Left ventricle myocardium superior (tissue), 1 donor: ENCODE measurements around the gene SDS. TPM values are rescaled to one million over a fixed set of nuclear protein-coding genes. Genes with fewer than 3 reads are reported as not detected.

Experiments
- ATAC-seq: fragments of 200-7000 bp; cut with Tn5 transposase; one replicate; pipeline ENCODE4 v1.9.1; 2020; ENCODE audit warnings: mild to moderate bottlenecking, moderate library complexity
- DNase-seq: peaks from one replicate; pipeline ENCODE4 v3.0.0-alpha.2; 2020
- intact Hi-C: fragments of 100-400 bp; cut with micrococcal nuclease; formaldehyde crosslinking; loops from one replicate; pipeline ENCODE4 v1.11.0; 2022
- total RNA-seq: library from RNA; stranded (reverse); fragmentation: NEBNext Ultra II Directional; extraction: Animal tissue kit (Norgen Biotek cat#: 25700); gene quantifications from one replicate; pipeline ENCODE4 v1.2.1, GENCODE V29; 2021
- donor health status: DM: no; HTN: yes; CAD: no; lungs with severe emphysema.

The SDS gene
- total RNA-seq, 1 donor from 2014 or later: not detected

- intact Hi-C loops: loop anchor here (10.0 kb wide), 1 partner anchor 114 kb away; no protein-coding TSS in a partner anchor
- ATAC-seq (no peak), DNase-seq (no peak)
Measured at GRCh38 chr12:113428482-113428881, 24.8 kb upstream of the SDS start.

GRCh38 chr12:113427882-113428281, 24.2 kb upstream of the SDS start:
- DNase-seq (no peak), ATAC-seq (no peak)
- intact Hi-C loops: loop anchor here (10.0 kb wide), 1 partner anchor 113 kb away; no protein-coding TSS in a partner anchor

- DNase-seq (no peak), ATAC-seq (no peak)
- intact Hi-C loops: loop anchor here (10.0 kb wide), 1 partner anchor 111 kb away; no protein-coding TSS in a partner anchor
Measured at GRCh38 chr12:113425960-113426453, 22.3 kb upstream of the SDS start.

- ATAC-seq: peak; percentile 50
- intact Hi-C loops: loop anchor here (10.0 kb wide), 1 partner anchor 110 kb away; no protein-coding TSS in a partner anchor
- peak; percentile 67 for DNase-seq
Measured at GRCh38 chr12:113424915-113425823, 21.5 kb upstream of the SDS start.

- intact Hi-C loops: loop anchor here (10.0 kb wide), 1 partner anchor 110 kb away; no protein-coding TSS in a partner anchor
- DNase-seq (no peak), ATAC-seq (no peak)
Measured at GRCh38 chr12:113424456-113424855, 20.8 kb upstream of the SDS start.

GRCh38 chr12:113422886-113423669, 19.4 kb upstream of the SDS start:
- intact Hi-C loops: loop anchor here (10.0 kb wide), 1 partner anchor 108 kb away; no protein-coding TSS in a partner anchor
- no peak for DNase-seq

GRCh38 chr12:113422030-113422885, 18.6 kb upstream of the SDS start, which contains the start of gene SDSL:
SDSL (plus strand) TSS chr12:113422380; CDS start chr12:113427983, 5,603 bp downstream.
- intact Hi-C loops: loop anchor here (10.0 kb wide), 1 partner anchor 107 kb away; no protein-coding TSS in a partner anchor
- peak; percentile 68 for DNase-seq
- ATAC-seq: peak; percentile 89

More at GRCh38 chr12:113422886-113423669, 19.4 kb upstream of the SDS start:
- ATAC-seq: no peak

GRCh38 chr12:113420996-113421595, 17.4 kb upstream of the SDS start:
- intact Hi-C loops: loop anchor here (10.0 kb wide), 1 partner anchor 106 kb away; no protein-coding TSS in a partner anchor
- DNase-seq (no peak), ATAC-seq (no peak)

- intact Hi-C loops: no loop called here
- no peak for DNase-seq
- no peak for ATAC-seq
Measured at GRCh38 chr12:113418213-113418879, 14.7 kb upstream of the SDS start.

- DNase-seq (no peak), ATAC-seq (peak; percentile 38)
- intact Hi-C loops: no loop called here
Measured at GRCh38 chr12:113416091-113416754, 12.5 kb upstream of the SDS start.

- intact Hi-C loops: no loop called here
- ATAC-seq (no peak), DNase-seq (no peak)
Measured at GRCh38 chr12:113414519-113415038, 10.9 kb upstream of the SDS start.

- DNase-seq: no peak
- peak; percentile 55 for ATAC-seq
- intact Hi-C loops: no loop called here
Measured at GRCh38 chr12:113413488-113413939, 9.8 kb upstream of the SDS start.

GRCh38 chr12:113409462-113410124, 5.9 kb upstream of the SDS start:
- ATAC-seq (no peak), DNase-seq (no peak)
- intact Hi-C loops: no loop called here

GRCh38 chr12:113408756-113409298, 5.1 kb upstream of the SDS start:
- ATAC-seq: no peak

GRCh38 chr12:113407931-113408600, 4.4 kb upstream of the SDS start:
- intact Hi-C loops: no loop called here
- ATAC-seq (no peak), DNase-seq (no peak)

More at GRCh38 chr12:113408756-113409298, 5.1 kb upstream of the SDS start:
- intact Hi-C loops: no loop called here
- no peak for DNase-seq
